Cardiac fibroblast (primary cell): ENCODE measurements around the gene ADGRA1.

ENCODE experiments used
- DNase-seq, 2 donors: peaks; one replicate each; pipeline versions ENCODE4 v3.0.0 to v3.0.0-alpha.2; 2010; ENCODE audit warnings: low read depth in 2 of 2
- H3K4me3 ChIP-seq, 2 donors: replicated peaks in 1 of 2; 1 replicate in 1 of 2; 2 replicates in 1 of 2; pipeline ENCODE4 v1.5.1; 2011; ENCODE audit warnings: low read depth in 2 of 2, low read length in 2 of 2, mild to moderate bottlenecking in 2 of 2, moderate library complexity in 1 of 2
- TF ChIP-seq, protein P1 (sequence below): IDR thresholded peaks from one replicate; pipeline ENCODE4 v1.5.1; 2011; ENCODE audit warnings: low read depth, mild to moderate bottlenecking, low read length, inconsistent platforms

ADGRA1 gene

DNA sequence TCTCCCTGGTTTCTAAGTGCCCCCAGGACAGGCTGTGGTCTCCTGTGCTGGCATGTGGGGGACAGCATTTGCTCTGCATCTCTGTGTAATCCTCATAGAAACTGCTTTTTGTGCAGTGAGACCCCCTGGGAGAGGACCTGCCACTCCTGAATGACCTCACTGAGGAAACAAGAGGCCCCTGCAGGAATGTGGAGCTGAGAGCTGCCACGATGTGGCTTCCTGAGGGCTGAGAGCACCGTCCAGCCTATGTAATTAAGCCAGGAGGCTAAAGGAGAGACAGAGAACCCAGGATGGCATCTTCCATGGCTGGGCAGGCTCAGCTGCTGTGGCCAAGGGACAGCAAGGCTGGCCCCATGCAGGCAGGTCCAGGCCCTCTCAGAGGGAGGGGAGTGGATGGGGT, 32.3 kb upstream of the ADGRA1 start:
- H3K4me3 ChIP-seq: no peak overlapping the region
- no peak for DNase-seq
- TF ChIP-seq, protein P1, sequence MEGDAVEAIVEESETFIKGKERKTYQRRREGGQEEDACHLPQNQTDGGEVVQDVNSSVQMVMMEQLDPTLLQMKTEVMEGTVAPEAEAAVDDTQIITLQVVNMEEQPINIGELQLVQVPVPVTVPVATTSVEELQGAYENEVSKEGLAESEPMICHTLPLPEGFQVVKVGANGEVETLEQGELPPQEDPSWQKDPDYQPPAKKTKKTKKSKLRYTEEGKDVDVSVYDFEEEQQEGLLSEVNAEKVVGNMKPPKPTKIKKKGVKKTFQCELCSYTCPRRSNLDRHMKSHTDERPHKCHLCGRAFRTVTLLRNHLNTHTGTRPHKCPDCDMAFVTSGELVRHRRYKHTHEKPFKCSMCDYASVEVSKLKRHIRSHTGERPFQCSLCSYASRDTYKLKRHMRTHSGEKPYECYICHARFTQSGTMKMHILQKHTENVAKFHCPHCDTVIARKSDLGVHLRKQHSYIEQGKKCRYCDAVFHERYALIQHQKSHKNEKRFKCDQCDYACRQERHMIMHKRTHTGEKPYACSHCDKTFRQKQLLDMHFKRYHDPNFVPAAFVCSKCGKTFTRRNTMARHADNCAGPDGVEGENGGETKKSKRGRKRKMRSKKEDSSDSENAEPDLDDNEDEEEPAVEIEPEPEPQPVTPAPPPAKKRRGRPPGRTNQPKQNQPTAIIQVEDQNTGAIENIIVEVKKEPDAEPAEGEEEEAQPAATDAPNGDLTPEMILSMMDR: no peak

DNA sequence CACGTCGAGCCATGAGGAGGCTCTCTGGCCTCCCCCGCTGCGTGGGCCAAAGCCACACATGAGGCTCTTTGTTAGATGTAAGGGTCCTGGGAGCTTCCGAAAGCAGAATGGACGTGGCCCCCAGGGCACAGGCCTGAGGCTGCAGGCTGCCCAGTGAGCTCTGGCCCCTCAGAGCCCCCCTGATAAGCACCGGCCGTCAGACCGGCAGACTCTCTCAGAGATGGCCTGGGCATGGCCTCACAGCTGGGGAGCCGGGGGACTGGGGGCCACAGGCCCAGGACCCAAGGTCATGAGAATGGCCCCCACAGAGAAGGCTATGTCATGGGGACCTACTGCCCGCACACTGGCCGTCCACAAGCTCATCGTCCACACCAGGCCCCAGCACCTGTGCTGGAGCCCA, 31.7 kb upstream of the ADGRA1 start:
- TF ChIP-seq, protein P1: no peak
- no peak overlapping the region for H3K4me3 ChIP-seq
- DNase-seq: no peak

DNA sequence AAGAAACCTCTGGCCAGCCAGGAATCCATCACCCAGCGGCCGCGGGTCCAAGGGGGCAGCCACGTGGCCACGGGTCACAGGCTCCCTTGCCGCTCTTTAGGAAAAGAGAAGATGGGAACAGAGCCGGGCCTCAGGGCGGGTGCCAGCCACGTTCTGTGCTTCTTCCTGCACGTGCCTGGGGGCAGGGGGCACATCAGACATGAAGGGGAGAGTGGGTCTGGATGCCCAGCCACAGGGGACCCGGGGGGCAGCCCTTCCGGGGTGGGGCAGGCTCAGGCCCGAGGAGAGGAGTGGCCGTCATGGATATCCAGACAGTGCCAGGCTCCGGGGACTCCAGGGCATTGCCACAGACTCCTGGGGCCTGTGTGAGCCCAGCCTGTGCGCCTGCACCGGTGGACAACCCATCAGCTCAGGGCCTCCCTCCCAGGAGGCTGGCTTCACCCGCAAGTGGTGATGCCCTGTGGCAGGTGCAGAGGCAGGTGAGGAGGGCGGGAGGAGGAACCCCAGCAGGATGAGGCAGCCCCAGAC, 31.0 kb upstream of the ADGRA1 start:
- TF ChIP-seq, protein P1: no peak

DNA sequence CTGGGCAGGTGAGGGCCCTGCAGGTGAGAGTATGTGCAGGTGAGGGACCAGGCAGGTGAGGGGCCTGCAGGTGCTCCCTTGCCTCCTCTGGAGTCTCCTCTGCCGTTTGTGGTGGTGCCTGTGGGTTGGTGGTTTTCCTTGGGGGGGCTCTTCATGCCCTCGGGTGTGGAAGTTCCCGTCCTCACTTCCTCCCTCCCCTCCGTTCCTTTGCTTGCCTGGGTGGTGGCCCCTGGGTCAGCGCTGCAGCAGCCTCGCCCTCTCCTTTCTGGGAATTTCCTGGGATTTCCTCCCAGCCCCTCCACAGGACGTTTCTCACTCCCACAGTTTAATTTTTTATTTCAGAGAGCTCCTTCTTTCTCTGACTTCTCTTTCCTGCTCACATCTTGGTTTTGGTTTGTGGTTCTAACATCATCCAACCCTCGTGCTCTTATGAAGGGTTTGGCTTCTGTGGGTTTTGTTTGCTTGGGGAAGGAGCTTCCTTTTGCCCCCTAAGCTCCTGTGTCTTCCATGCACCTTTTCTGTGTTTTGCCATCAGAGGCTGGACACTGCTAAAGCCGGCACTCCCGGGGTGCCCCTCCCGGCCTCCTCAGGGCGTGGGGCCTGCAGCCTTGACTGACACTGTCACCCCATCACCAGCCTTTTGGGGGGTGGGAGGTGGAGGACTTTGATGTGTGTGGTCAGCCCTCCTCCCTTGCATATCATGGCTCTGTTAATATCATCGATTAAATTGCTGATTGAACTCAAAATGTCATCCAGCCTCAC, 29.2 kb upstream of the ADGRA1 start:
- no peak for DNase-seq
- TF ChIP-seq, protein P1: no peak
- no peak overlapping the region for H3K4me3 ChIP-seq

More for the DNA sequence above, 31.0 kb upstream of the ADGRA1 start:
- no peak for DNase-seq
- no peak overlapping the region for H3K4me3 ChIP-seq

DNA sequence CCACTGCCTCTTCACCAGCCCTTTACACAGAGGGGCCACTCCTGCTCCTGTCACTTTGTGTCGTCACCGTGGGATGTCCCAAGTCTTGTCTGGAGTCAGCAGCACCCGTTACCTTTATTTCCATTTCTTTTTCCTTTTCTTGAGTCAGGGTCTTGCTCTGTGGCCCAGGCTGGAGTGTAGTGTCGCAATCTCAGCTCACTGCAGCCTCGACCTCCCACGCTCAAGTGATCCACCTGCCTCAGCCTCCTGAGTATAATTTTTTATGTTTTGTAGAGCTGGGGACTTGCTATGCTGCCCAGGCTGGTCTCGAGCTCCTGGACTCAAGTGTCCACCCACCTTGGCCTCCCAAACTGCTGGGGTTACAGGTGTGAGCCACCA, 28.6 kb upstream of the ADGRA1 start:
- no peak for DNase-seq
- no peak overlapping the region for H3K4me3 ChIP-seq
- TF ChIP-seq, protein P1: no peak

DNA sequence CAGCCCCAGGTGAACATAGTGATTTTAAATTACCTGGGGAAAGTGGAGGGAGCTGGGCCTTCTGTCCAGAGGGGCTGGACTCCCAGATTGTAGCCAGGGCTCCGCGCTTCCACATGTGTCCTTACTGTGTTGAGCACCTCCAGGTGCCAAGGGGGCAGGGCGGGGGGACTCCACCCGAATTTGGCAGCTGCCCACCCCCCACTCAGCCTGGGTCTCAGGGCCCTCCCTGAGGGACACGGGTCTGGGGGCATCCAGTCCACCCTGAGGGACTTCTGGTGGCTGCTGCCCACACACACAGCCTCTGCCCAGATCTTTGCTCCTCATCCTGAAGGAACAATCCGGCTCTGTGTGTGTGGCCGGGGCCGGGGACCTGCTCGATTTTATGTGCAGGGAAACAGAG, 28.2 kb upstream of the ADGRA1 start:
- DNase-seq: no peak
- TF ChIP-seq, protein P1: no peak
- H3K4me3 ChIP-seq: no peak overlapping the region
